Suprapubic skin (tissue), 4 donors: ENCODE measurements around the gene ABLIM3.

Source experiments
- POLR2A ChIP-seq, 2 donors: fragments of 450-650 bp; IDR thresholded peaks; one replicate each; pipeline ENCODE4 v1.6.1; 2017; ENCODE audit warnings: antibody characterized with exemption in 2 of 2, mild to moderate bottlenecking in 2 of 2, moderate library complexity in 2 of 2
- POLR2AphosphoS5 ChIP-seq, 3 donors: sonication (generic); formaldehyde crosslinking; IDR thresholded peaks; one replicate each; pipeline ENCODE4 v1.6.1; 2017; ENCODE audit warnings: antibody characterized with exemption in 3 of 3
- TF ChIP-seq, protein P1 (sequence below), 2 donors: fragments of 200-600 bp in 1 of 2; fragments of 450-650 bp in 1 of 2; sonication (generic) in 1 of 2; IDR thresholded peaks; one replicate each; pipeline ENCODE4 v1.5.1; 2016 to 2019; ENCODE audit warnings: antibody characterized with exemption in 2 of 2, mild to moderate bottlenecking in 1 of 2, moderate library complexity in 1 of 2

DNA sequence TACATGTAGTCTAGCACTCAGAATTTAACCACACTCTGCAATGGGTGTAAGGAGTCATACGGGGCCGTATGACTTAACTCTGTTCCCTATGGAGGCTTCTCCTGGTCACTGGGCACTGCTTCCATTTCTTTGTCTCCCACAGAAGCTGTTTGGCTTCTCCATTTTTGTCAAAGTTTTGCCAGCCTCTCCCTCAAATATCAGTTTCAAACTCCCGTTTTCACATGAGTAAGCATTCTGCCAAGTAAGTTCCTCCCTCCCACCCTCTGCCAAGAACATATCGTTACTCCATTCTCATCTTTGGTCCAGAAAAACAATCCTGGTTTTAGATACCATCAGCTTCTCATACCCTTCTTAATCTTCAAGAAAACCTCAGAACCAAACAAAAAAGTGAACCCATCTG lies 136.5 kb downstream of the ABLIM3 start:
- no peak for TF ChIP-seq POLR2AphosphoS5 (IDR thresholded peaks at IDR 0.05)
- TF ChIP-seq POLR2A (IDR thresholded peaks at IDR 0.05), result no peak
- TF ChIP-seq, protein P1, sequence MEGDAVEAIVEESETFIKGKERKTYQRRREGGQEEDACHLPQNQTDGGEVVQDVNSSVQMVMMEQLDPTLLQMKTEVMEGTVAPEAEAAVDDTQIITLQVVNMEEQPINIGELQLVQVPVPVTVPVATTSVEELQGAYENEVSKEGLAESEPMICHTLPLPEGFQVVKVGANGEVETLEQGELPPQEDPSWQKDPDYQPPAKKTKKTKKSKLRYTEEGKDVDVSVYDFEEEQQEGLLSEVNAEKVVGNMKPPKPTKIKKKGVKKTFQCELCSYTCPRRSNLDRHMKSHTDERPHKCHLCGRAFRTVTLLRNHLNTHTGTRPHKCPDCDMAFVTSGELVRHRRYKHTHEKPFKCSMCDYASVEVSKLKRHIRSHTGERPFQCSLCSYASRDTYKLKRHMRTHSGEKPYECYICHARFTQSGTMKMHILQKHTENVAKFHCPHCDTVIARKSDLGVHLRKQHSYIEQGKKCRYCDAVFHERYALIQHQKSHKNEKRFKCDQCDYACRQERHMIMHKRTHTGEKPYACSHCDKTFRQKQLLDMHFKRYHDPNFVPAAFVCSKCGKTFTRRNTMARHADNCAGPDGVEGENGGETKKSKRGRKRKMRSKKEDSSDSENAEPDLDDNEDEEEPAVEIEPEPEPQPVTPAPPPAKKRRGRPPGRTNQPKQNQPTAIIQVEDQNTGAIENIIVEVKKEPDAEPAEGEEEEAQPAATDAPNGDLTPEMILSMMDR (IDR thresholded peaks at IDR 0.05), result no peak
